AG09319 (cell line): Measurements from ENCODE around the gene PTPN1.

Source experiments
- DNase-seq: peaks from one replicate; pipeline ENCODE4 v3.0.0-alpha.2; 2010; ENCODE audit warnings: low read depth; ENCODE audit errors: extremely low read depth
- CTCF ChIP-seq: IDR thresholded peaks from 2 replicates; pipeline ENCODE4 v1.5.1; 2011; ENCODE audit warnings: low read depth, mild to moderate bottlenecking, inconsistent platforms, low read length, moderate library complexity

Gene PTPN1

GRCh38 chr20:50602432-50603088 lies 92.4 kb downstream of the PTPN1 start:
- no peak for TF ChIP-seq CTCF
- DNase-seq = no peak

- TF ChIP-seq CTCF = no peak
- no peak for DNase-seq
Measured at GRCh38 chr20:50604451-50604850, 94.3 kb downstream of the PTPN1 start.

- no peak for TF ChIP-seq CTCF
- DNase-seq = no peak
Measured at GRCh38 chr20:50605136-50605535, 95.0 kb downstream of the PTPN1 start.

DNA sequence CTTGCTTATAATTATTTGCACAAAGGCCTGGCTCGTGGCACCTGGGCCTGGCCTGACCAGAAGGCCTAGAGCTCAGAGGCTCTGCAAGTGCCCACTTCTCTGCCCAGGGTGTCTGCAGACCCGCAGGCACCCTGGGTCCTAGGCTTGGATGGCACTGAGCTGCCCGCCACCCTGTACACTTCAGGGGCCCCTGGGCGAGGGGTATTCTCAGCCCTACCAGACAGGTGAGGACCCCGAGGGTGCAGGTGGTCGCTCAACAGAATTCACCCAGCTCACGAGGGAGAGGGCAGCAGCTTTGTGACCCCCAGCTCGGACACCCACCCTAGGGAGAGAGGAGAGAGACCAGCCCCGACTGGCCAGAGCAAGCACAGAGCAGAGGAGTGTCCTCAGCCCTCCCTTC lies 97.3 kb downstream of the PTPN1 start:
- DNase-seq = no peak
- TF ChIP-seq CTCF = no peak

GRCh38 chr20:50607850-50608749 lies 97.9 kb downstream of the PTPN1 start:
- no peak for TF ChIP-seq CTCF
- no peak for DNase-seq

GRCh38 chr20:50608750-50609104 lies 98.5 kb downstream of the PTPN1 start:
- TF ChIP-seq CTCF = no peak
- no peak for DNase-seq

GRCh38 chr20:50609438-50609989 lies 99.3 kb downstream of the PTPN1 start:
- TF ChIP-seq CTCF = no peak
- DNase-seq = no peak
